Vagina (tissue), 2 donors: ENCODE measurements around the gene CGB2. TPM values are rescaled to one million over a fixed set of nuclear protein-coding genes. Genes with fewer than 3 reads are reported as not detected.

Experiments used
- DNase-seq, 2 donors: peaks; one replicate each; pipeline ENCODE4 v3.0.0-alpha.2; 2017; ENCODE audit errors: extremely low spot score in 2 of 2
- H3K27ac ChIP-seq: fragments of 200-600 bp; sonication (generic); one replicate; pipeline ENCODE4 v1.5.1; 2019
- H3K27me3 ChIP-seq: fragments of 200-600 bp; sonication (generic); one replicate; pipeline ENCODE4 v1.5.1; 2019
- H3K36me3 ChIP-seq, 2 donors: fragments of 200-600 bp; sonication (generic); one replicate each; pipeline ENCODE4 v1.5.1; 2017 to 2019
- H3K4me1 ChIP-seq: fragments of 200-600 bp; sonication (generic); one replicate; pipeline ENCODE4 v1.5.1; 2019
- H3K4me3 ChIP-seq, 2 donors: fragments of 200-600 bp; sonication (generic); 1 replicate in 1 of 2; 2 replicates in 1 of 2; pipeline ENCODE4 v1.5.1; 2016 to 2019
- H3K9me3 ChIP-seq: fragments of 200-600 bp; sonication (generic); one replicate; pipeline ENCODE4 v1.5.1; 2019
- CTCF ChIP-seq, 3 experiments: fragments of 450-650 bp in 2 of 3; fragments of 200-600 bp in 1 of 3; sonication (generic) in 1 of 3; IDR thresholded peaks; one replicate each; pipeline ENCODE4 v1.5.1; 2017 to 2019; ENCODE audit warnings: antibody characterized with exemption in 3 of 3, mild to moderate bottlenecking in 2 of 3, moderate library complexity in 2 of 3
- POLR2A ChIP-seq, 2 donors: fragments of 450-650 bp; IDR thresholded peaks; one replicate each; pipeline ENCODE4 v1.6.1; 2017; ENCODE audit warnings: antibody characterized with exemption in 2 of 2, mild to moderate bottlenecking in 2 of 2, moderate library complexity in 2 of 2
- POLR2AphosphoS5 ChIP-seq, 2 donors: sonication (generic); formaldehyde crosslinking; IDR thresholded peaks; one replicate each; pipeline ENCODE4 v1.9.0; 2017; ENCODE audit warnings: antibody characterized with exemption in 2 of 2, mild to moderate bottlenecking in 2 of 2, low read depth in 1 of 2; ENCODE audit not compliant: insufficient read depth in 1 of 2
- intact Hi-C: fragments of 100-400 bp; cut with DNase I; formaldehyde crosslinking; loops from one replicate; pipeline ENCODE4 v1.15.1; 2023
- total RNA-seq: library from RNA; depleted of rRNA; stranded (reverse); fragments of >200 nt; gene quantifications from one replicate; pipeline ENCODE4 v1.2.3, GENCODE V29; 2016

The CGB2 gene
- total RNA-seq, 1 donor from 2014 or later = not detected

- Histone ChIP-seq H3K4me1 (peaks cover 46% of the 10 kb centered on the region), H3K27me3 (no peaks in the 10 kb centered on the region), H3K27ac (peak overlapping the region; percentile 99), H3K4me3 (peak overlapping the region; percentile 90 to 98), H3K9me3 (no peaks in the 10 kb centered on the region), H3K36me3 (peaks cover 0 to 15% of the 10 kb centered on the region in 2 donors)
- TF ChIP-seq POLR2A (IDR thresholded peaks at IDR 0.05) = peak in 1 of 2 donors; percentile 30
- TF ChIP-seq POLR2AphosphoS5 (IDR thresholded peaks at IDR 0.05; ENCODE audit: insufficient read depth in 1 of 2, low read depth in 1 of 2) = peak in 1 of 2 donors; percentile 40
- TF ChIP-seq CTCF (IDR thresholded peaks at IDR 0.05) = no peak
- no peak for DNase-seq
- intact Hi-C loops = loop anchor here (10.0 kb wide), 1 partner anchor 153 kb away; no protein-coding TSS in a partner anchor
These were observed 39.7 kb upstream of the CGB2 start for GRCh38 chr19:48991873-48992580.

GRCh38 chr19:48992581-48993174, 39.0 kb upstream of the CGB2 start:
- Histone ChIP-seq H3K4me1 (peaks cover 46% of the 10 kb centered on the region), H3K4me3 (peak overlapping the region; percentile 90 to 98), H3K36me3 (peaks cover 0 to 13% of the 10 kb centered on the region in 2 donors), H3K27me3 (no peaks in the 10 kb centered on the region), H3K27ac (peak overlapping the region; percentile 99), H3K9me3 (no peaks in the 10 kb centered on the region)
- intact Hi-C loops = loop anchor here (10.0 kb wide), 1 partner anchor 152 kb away; no protein-coding TSS in a partner anchor
- DNase-seq = no peak
- TF ChIP-seq POLR2AphosphoS5 (IDR thresholded peaks at IDR 0.05; ENCODE audit: insufficient read depth in 1 of 2, low read depth in 1 of 2) = no peak
- TF ChIP-seq CTCF (IDR thresholded peaks at IDR 0.05) = no peak
- TF ChIP-seq POLR2A (IDR thresholded peaks at IDR 0.05) = no peak

- TF ChIP-seq POLR2AphosphoS5 (IDR thresholded peaks at IDR 0.05; ENCODE audit: insufficient read depth in 1 of 2, low read depth in 1 of 2) (peak; percentile 95 to 98), CTCF (IDR thresholded peaks at IDR 0.05) (peak; percentile 86 to 98 (median 86)), POLR2A (IDR thresholded peaks at IDR 0.05) (peak; percentile 72 to 75)
- intact Hi-C loops = loop anchor here (10.0 kb wide), 1 partner anchor 151 kb away; no protein-coding TSS in a partner anchor
- H3K27ac ChIP-seq = peak within 1 kb of the TSS; percentile 99
- peak within 1 kb of the TSS; percentile 90 to 98 for H3K4me3 ChIP-seq
- H3K9me3 ChIP-seq = no peaks in the 10 kb centered on the region
- H3K36me3 ChIP-seq = peaks cover 0 to 13% of the 10 kb centered on the region in 2 donors
- H3K4me1 ChIP-seq = peaks cover 46% of the 10 kb centered on the region
- peak; percentile 99 for DNase-seq
- no peaks in the 10 kb centered on the region for H3K27me3 ChIP-seq
These were observed 38.3 kb upstream of the CGB2 start, which contains the start of the genes GYS1 and RUVBL2 for GRCh38 chr19:48993175-48994034. GYS1 (minus strand) TSS chr19:48993309; CDS start chr19:48993112, 197 bp downstream. RUVBL2 (plus strand) TSS chr19:48993887; CDS start chr19:48993912, 25 bp downstream.

DNA sequence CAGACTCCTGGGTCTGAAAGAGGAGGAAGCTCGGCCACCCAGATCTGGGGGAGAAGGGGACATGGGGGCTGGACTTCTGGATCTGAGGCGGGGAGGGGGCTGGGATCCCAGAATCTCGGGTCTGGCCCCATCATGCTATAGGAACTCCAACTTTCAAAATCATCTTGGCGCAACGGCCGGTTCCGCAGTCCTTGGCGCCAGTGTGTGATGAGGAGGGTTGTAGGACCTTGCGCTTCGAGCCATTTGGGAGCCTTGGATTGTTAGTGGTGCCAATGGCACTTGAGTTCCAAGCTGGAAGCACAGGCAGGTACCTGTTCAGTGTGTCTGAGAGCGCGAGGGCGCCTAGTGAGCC, 37.7 kb upstream of the CGB2 start:
- no peaks in the 10 kb centered on the region for H3K27me3 ChIP-seq
- H3K36me3 ChIP-seq = peaks cover 0 to 7% of the 10 kb centered on the region in 2 donors
- TF ChIP-seq POLR2A (IDR thresholded peaks at IDR 0.05) (no peak), POLR2AphosphoS5 (IDR thresholded peaks at IDR 0.05; ENCODE audit: insufficient read depth in 1 of 2, low read depth in 1 of 2) (no peak), CTCF (IDR thresholded peaks at IDR 0.05) (no peak)
- peak overlapping the region; percentile 90 to 98 for H3K4me3 ChIP-seq
- no peak for DNase-seq
- H3K27ac ChIP-seq = peak overlapping the region; percentile 99
- intact Hi-C loops = loop anchor here (10.0 kb wide), 1 partner anchor 151 kb away; no protein-coding TSS in a partner anchor
- H3K9me3 ChIP-seq = no peaks in the 10 kb centered on the region
- H3K4me1 ChIP-seq = peaks cover 46% of the 10 kb centered on the region
